Fibroblast of the aortic adventitia (primary cell): ENCODE results near the gene SLC18A3. TPM values are rescaled to one million over a fixed set of nuclear protein-coding genes. Genes with fewer than 3 reads are reported as not detected.

Experiments used
- DNase-seq: peaks from one replicate; pipeline ENCODE4 v3.0.0-alpha.2; 2010; ENCODE audit warnings: low read depth
- H3K4me3 ChIP-seq: 2 replicates; pipeline ENCODE4 v1.5.1; 2011; ENCODE audit warnings: low read depth, mild to moderate bottlenecking, control low read depth, low read length, moderate library complexity
- total RNA-seq: library from RNA; depleted of rRNA; stranded (reverse); fragments of >200 nt; gene quantifications from 2 replicates; pipeline ENCODE4 v1.2.3, GENCODE V29; 2012; ENCODE audit warnings: low replicate concordance
- TF ChIP-seq, protein P1 (sequence below): IDR thresholded peaks from 2 replicates; pipeline ENCODE4 v1.5.1; 2011; ENCODE audit warnings: mild to moderate bottlenecking, low read length, control low read depth, inconsistent platforms; ENCODE audit not compliant: insufficient read depth

The SLC18A3 gene
- total RNA-seq, 1 donor, result not detected

DNA sequence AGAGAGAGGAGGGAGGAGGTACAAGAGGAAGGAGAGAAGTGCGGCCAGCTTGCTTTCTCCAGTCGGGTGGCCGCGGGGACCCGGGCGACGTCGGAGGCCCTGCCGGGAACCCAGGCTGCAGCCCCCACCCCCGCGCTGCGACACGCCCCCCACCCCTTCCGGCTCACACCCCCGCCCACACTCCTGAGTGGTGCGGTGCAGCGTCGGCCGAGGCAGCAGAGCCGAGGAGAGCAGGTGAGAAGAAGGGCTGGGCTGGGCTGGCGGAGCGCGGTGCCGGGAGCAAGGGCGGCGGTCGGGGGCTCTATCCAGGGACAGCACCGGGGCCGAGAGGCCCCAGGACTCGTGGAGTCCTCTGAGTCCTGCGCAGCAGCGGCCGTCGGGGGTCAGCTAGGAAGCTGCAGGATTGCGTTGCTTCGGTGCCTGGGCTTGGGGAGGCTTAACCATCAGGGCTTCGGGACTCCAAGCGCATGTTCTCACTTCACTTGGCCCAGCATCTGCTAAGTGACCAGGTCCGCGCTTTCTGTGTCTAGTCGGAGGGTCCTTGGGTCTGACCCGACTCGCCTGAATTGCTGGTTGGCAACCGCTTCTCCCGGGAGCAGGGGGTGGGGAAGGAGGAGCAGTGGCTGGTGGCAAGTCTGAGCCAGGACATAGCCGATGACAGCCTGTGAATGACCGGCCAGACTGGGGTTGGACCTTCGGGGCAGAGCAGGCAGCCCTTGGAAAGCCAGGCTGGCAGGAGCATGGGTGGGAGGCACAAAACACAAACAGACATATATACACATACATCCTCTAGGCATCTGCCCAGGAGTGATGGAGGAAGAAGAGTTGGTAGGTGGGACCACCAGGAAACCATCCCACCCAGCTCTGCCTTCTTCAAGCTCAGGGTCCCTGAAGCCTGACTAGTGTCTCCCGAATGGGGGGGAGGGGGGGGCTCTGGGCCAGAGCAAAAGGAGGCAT is 4.4 kb downstream of the SLC18A3 start:
- DNase-seq, result no peak
- TF ChIP-seq, protein P1, sequence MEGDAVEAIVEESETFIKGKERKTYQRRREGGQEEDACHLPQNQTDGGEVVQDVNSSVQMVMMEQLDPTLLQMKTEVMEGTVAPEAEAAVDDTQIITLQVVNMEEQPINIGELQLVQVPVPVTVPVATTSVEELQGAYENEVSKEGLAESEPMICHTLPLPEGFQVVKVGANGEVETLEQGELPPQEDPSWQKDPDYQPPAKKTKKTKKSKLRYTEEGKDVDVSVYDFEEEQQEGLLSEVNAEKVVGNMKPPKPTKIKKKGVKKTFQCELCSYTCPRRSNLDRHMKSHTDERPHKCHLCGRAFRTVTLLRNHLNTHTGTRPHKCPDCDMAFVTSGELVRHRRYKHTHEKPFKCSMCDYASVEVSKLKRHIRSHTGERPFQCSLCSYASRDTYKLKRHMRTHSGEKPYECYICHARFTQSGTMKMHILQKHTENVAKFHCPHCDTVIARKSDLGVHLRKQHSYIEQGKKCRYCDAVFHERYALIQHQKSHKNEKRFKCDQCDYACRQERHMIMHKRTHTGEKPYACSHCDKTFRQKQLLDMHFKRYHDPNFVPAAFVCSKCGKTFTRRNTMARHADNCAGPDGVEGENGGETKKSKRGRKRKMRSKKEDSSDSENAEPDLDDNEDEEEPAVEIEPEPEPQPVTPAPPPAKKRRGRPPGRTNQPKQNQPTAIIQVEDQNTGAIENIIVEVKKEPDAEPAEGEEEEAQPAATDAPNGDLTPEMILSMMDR, result no peak
- no peak overlapping the region for H3K4me3 ChIP-seq

DNA sequence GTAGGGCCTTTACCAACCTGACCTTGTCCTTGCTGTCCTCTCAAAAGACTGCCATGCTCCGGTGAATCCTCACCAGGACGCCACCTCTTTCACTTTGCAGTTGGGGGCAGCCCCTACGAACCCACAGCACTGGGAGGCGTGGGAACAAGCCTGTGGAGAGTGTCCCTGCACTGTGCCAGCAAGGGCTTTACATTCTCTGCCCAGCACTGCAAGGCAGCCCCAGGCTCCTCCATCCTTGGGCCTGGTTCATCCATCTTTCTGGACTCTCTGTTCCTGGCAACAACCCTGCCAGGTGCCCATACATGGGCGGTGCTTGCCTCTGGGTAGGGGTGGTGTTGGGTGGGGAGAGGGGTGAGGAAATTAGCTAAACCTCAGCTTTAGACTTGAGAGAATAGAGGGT is 5.1 kb downstream of the SLC18A3 start:
- DNase-seq, result no peak
- no peak overlapping the region for H3K4me3 ChIP-seq
- TF ChIP-seq, protein P1, result no peak

DNA sequence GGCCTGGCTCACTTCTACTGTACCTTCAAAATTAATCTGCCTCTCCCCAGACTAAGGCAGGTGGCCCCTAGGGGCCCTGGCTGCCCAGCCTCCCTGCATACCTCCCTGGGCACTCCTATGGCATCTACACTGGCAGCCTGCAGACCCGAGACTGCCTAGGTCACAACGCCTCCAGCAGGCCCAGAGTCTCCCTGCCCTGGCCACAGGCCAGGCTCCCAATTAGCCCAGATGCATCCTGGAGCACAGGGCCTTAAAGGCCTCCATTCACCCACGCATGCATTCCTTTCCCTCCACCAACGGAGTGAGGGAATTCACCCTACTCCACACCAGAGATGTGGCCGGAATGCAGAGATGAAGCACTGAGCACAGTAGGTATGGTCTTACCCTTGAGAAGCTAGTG is 5.6 kb downstream of the SLC18A3 start:
- TF ChIP-seq, protein P1, result no peak
- H3K4me3 ChIP-seq, result no peak overlapping the region
- no peak for DNase-seq

DNA sequence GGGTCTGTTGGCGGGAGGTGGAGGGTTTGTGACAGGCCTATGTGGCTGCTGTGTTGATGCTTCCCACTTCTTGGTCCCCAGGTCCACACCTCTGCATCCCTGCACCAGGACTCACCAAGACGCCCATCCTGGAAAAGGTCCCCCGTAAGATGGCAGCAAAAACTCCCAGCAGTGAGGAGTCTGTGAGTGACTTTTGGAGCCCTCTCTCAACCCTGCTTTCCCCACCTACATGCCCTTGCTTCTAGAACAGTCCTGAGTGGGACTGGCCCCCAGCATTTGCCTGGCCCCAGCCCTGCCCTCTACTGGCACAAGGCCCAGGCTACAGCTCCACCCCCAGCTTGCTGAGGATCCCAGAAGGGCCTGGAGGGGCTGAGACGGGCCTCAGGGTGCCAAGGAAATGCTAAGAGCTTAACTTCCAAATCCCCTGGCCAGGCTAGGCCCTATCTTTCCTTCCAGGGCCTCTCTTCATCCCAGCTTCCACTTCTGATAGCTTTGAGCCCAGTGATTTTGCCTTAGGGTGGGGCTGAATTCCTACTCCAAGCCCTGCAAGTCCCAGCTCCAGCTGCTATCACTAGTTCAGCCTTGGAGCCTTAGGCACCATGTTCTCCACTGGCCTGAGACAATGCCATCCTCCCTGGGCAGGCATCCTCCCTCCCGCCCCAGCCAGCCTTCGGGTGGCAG is 6.5 kb downstream of the SLC18A3 start:
- no peak for DNase-seq
- no peak overlapping the region for H3K4me3 ChIP-seq
- TF ChIP-seq, protein P1, result no peak

DNA sequence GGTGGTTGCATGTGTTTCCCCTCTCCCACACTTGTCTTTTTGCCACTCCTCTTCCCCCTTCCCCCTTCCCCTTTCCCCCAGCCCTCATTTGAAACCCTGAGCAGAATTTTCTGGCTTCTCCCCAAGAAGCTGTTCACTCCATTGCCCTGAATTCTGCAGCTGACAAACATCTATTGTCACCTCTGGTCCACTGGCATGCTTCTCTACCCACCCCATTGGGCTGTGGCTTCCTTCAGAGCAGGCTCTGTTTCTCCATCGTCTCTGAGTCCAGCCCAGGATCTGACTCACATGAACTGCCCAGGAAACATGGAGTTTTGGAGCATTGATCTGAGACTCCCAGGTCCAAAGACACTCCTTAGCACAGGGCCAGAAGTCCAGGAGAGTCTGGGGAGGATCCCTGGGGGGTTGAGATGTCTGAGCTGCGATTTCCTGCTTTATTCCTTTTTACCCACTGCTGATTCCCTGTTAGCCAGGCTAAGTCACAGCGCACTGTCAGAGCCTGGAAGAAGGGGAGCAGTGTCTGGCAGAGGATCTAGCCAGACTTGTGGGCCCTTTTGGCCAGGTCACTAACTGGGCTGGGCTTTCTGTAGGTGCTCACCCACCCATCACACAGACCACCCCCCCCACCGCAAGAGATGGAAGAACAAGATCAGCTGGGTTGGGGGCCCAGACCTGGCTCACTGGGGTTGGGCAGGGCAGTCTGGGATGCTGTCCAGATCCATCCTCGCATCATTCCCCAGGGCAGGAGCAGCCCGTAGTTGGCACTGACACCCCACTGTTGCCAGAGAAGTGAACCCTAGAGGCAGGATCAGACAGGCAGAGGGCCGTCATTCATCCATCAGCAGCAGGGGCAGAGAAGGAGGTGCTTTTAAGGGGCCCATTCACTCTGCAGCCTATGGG is 7.3 kb downstream of the SLC18A3 start:
- no peak overlapping the region for H3K4me3 ChIP-seq
- DNase-seq, result no peak
- TF ChIP-seq, protein P1, result no peak

DNA sequence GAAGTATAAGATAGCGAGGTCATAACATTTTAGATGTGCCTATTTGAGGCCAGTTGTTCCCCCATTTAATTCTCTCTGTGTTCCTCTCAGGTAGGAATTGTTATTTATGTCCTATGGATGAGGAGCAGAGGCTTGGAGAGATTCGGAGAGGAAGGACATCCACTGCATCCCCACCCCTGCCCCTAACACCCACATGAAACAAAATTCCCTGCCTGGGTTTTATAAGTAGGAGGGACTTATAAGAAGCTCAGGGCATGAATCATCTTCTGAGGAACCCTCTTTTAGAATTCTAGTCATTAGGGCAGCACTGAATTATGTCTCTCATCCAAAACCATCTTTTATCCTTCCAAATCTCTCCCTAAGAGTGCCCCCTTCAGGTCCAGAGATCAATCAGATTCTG is 8.7 kb downstream of the SLC18A3 start:
- DNase-seq, result no peak

More for the DNA sequence above, 8.7 kb downstream of the SLC18A3 start:
- TF ChIP-seq, protein P1, result no peak
- H3K4me3 ChIP-seq, result no peak overlapping the region
